HEK293T (cell line): ENCODE results near the gene MYO5C.

ENCODE experiments used
- CTCF ChIA-PET: fragments of 350-600 bp; formaldehyde crosslinking; extraction: SDS; loops from one replicate; lab custom pipeline; 2021; ENCODE audit warnings: antibody characterized with exemption, inconsistent platforms; lab: Yijun Ruan, JAX
- POLR2A ChIA-PET: fragments of 350-600 bp; formaldehyde crosslinking; extraction: SDS; loops from one replicate; lab custom pipeline; 2020; ENCODE audit warnings: antibody characterized with exemption, inconsistent platforms; lab: Yijun Ruan, JAX
- DNase-seq: peaks from one replicate; pipeline ENCODE4 v3.0.0; 2012; ENCODE audit warnings: mixed read lengths; ENCODE audit errors: extremely low spot score
- ARNT ChIP-seq: fragments of 450-650 bp; IDR thresholded peaks from 2 replicates; pipeline ENCODE4 v1.6.1; 2017; ENCODE audit warnings: mild to moderate bottlenecking
- BHLHE40 ChIP-seq: fragments of 450-650 bp; IDR thresholded peaks from 2 replicates; pipeline ENCODE4 v1.6.1; 2016; ENCODE audit warnings: mild to moderate bottlenecking, moderate library complexity, borderline replicate concordance
- CTBP1 ChIP-seq: fragments of 450-650 bp; IDR thresholded peaks from 2 replicates; pipeline ENCODE4 v1.6.1; 2016; ENCODE audit warnings: borderline replicate concordance
- ELF4 ChIP-seq: fragments of 450-650 bp; IDR thresholded peaks from 2 replicates; pipeline ENCODE4 v1.6.1; 2017; ENCODE audit warnings: antibody characterized with exemption
- FOXA1 ChIP-seq: fragments of 450-650 bp; IDR thresholded peaks from 2 replicates; pipeline ENCODE4 v1.6.1; 2016; ENCODE audit warnings: mild to moderate bottlenecking
- FOXK2 ChIP-seq: fragments of 450-650 bp; IDR thresholded peaks from 2 replicates; pipeline ENCODE4 v1.6.1; 2016; ENCODE audit warnings: mild to moderate bottlenecking
- FOXM1 ChIP-seq: fragments of 450-650 bp; IDR thresholded peaks from 2 replicates; pipeline ENCODE4 v1.6.1; 2017; ENCODE audit warnings: mild to moderate bottlenecking, borderline replicate concordance
- HDGF ChIP-seq: fragments of 450-650 bp; IDR thresholded peaks from 2 replicates; pipeline ENCODE4 v1.6.1; 2017; ENCODE audit warnings: antibody characterized with exemption, borderline replicate concordance
- L3MBTL2 ChIP-seq: fragments of 450-650 bp; conservative IDR thresholded peaks from 2 replicates; pipeline ENCODE4 v1.6.1; 2016; ENCODE audit warnings: mild to moderate bottlenecking
- LEF1 ChIP-seq: fragments of 450-650 bp; IDR thresholded peaks from 2 replicates; pipeline ENCODE4 v1.6.1; 2017; ENCODE audit warnings: mild to moderate bottlenecking, borderline replicate concordance
- NFRKB ChIP-seq: fragments of 450-650 bp; IDR thresholded peaks from 2 replicates; pipeline ENCODE4 v1.6.1; 2016; ENCODE audit warnings: mild to moderate bottlenecking, moderate library complexity
- SP1 ChIP-seq: fragments of 450-650 bp; IDR thresholded peaks from 2 replicates; pipeline ENCODE4 v1.6.1; 2017
- SUZ12 ChIP-seq: fragments of 450-650 bp; IDR thresholded peaks from 2 replicates; pipeline ENCODE4 v1.6.1; 2016; ENCODE audit warnings: mild to moderate bottlenecking
- TARDBP ChIP-seq: fragments of 450-650 bp; IDR thresholded peaks from 2 replicates; pipeline ENCODE4 v1.6.1; 2016
- ZNF384 ChIP-seq: fragments of 450-650 bp; IDR thresholded peaks from 2 replicates; pipeline ENCODE4 v1.6.1; 2016
- TF ChIP-seq, protein P1 (sequence below): fragments of 450-650 bp; IDR thresholded peaks from 2 replicates; pipeline ENCODE4 v1.6.1; 2016

MYO5C gene

DNA sequence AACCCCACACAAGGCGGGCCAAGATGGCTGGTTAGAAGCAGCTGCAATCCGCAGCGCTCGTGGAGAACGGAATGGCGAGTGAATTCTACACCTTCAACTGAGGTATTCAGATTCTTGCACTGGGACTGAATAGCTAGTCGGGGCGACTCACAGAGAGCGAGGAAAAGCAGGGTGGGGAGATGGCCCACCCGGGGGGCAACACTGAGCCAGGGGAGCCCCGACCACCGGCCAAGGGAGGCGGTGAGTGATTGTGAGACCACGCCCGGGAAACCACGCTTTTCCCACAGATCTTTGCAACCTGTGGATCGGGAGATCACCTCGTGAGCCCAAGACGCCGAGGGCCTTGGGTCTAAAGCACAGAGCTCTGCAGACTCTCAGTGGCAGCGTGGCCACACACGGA, 132.7 kb downstream of the MYO5C start:
- no peak for DNase-seq
- CTCF ChIA-PET = no interaction called here
- POLR2A ChIA-PET = no interaction called here
- TF ChIP-seq FOXM1 = no peak
- TF ChIP-seq LEF1 = no peak
- TF ChIP-seq FOXA1 = no peak
- no peak for TF ChIP-seq FOXK2
- no peak for TF ChIP-seq HDGF
- TF ChIP-seq ARNT = no peak
- TF ChIP-seq ELF4 = no peak
- TF ChIP-seq CTBP1 = no peak
- TF ChIP-seq, protein P1, sequence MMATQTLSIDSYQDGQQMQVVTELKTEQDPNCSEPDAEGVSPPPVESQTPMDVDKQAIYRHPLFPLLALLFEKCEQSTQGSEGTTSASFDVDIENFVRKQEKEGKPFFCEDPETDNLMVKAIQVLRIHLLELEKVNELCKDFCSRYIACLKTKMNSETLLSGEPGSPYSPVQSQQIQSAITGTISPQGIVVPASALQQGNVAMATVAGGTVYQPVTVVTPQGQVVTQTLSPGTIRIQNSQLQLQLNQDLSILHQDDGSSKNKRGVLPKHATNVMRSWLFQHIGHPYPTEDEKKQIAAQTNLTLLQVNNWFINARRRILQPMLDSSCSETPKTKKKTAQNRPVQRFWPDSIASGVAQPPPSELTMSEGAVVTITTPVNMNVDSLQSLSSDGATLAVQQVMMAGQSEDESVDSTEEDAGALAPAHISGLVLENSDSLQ = no peak
- no peak for TF ChIP-seq SUZ12
- no peak for TF ChIP-seq BHLHE40
- TF ChIP-seq NFRKB = no peak
- no peak for TF ChIP-seq SP1

DNA sequence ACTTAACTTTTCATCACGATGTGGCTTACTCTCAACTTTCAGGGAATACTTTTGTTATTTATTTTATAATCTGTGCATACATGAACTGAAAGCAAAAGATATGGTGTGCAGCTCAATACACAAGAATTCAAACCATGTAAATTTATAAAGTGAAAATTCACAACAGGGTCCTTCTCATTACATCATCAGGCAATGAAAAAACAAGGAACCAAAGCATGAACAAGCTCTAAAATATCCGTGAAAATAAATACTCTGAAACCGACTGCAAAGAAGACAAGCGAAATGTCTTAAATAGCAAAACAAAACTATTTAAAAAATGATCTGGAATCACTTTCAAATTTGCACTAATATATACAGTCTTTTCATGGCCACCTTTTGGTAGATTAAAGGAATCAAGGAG, 133.3 kb downstream of the MYO5C start:
- ChIA-PET CTCF (no interaction called here), POLR2A (no interaction called here)
- DNase-seq = no peak
- TF ChIP-seq SP1 (no peak), FOXA1 (no peak), NFRKB (no peak), BHLHE40 (no peak), SUZ12 (no peak), TARDBP (no peak), L3MBTL2 (no peak), HDGF (no peak), CTBP1 (no peak)
- TF ChIP-seq, protein P1 = no peak

DNA sequence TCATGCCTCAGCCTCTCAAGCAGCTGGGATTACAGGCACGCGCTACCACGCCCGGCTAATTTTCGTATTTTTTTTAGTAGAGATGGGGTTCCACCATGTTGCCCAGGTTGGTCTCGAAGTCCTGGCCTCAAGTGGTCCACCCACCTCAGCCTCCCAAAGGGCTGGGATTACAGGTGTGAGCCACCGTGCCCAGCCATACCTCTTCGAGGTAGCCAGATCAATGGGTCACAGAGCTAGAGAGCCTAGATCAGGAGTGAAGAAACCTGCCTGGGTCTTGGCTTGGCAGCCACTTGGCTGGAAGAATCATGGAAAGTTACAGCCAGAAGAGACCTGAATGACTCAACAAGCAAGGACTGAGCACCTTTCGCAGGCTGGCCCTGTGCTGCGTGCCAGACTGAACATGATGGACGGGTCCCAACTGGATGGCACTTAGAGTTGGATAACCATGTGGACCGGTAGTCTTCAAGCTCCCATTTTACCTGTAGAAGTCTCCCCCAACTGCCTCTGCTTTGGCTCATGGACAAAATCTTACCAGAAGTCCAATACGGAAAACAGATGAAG, 134.1 kb downstream of the MYO5C start:
- ChIA-PET CTCF (no interaction called here), POLR2A (no interaction called here)
- DNase-seq = no peak
- TF ChIP-seq NFRKB = no peak
- no peak for TF ChIP-seq FOXA1
- TF ChIP-seq CTBP1 = no peak
- no peak for TF ChIP-seq SUZ12
- no peak for TF ChIP-seq LEF1
- TF ChIP-seq BHLHE40 = no peak
- no peak for TF ChIP-seq ELF4
- no peak for TF ChIP-seq SP1

DNA sequence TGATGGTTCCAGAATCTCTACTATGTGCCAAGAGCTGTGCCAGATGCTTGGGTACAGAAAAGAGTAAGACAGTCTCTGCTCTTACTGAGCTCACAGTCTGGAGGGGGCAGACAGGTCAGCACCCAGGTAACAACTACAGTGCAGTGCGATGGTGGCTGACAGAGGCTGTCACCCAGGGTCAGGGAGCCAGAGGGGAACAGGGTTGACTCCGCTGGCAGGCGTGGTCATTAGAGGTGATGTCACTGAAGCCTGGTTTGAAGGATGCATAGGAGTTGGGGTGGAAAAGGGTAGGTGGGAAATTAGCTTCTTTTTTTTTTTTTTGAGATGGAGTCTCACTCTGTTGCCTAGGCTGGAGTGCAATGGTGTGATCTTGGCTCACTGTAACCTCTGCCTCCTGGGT, 136.0 kb downstream of the MYO5C start:
- ChIA-PET CTCF (no interaction called here), POLR2A (no interaction called here)
- DNase-seq = no peak
- TF ChIP-seq LEF1 (no peak), NFRKB (no peak), CTBP1 (no peak), FOXK2 (no peak), BHLHE40 (no peak), FOXA1 (no peak), ELF4 (no peak), L3MBTL2 (no peak), HDGF (no peak), FOXM1 (no peak), ARNT (no peak), SP1 (no peak), ZNF384 (no peak), TARDBP (no peak), SUZ12 (no peak)
- TF ChIP-seq, protein P1 = no peak

DNA sequence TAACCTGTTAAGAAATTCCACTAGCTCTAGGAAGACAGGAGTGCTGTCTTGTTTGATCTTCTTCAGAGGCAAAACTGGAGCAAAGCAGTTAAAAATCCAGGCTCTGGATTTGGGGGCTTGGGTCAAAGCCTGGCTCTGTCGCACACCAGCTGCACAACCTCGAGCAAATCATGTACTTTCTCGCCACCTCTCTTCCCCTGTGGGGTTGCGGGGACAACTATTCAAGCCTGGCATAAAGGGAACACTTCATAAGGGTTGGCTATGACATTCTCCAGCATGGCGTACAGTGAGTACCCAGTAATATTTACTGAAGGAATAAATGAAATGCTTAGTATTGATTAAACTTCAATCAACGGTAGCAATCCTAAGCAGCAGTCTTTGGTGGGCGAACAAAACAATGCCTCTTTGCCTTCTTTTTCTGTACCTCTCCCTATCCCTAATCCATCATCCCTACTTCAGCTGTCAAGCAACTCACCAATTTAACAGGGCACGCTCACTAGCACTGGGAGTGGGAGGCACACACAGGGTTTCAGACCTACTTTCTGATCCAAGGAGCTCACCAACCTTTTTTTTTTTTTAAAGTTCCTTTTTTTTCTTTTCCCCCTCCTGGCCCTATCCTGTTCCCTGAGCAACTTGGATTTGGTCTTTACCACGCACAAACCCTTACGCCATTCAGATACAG, 137.4 kb downstream of the MYO5C start:
- CTCF ChIA-PET = interaction anchor here (0.6 kb wide), 2 partner anchors 50 to 81 kb away, joined by 3 read pairs; no protein-coding TSS in a partner anchor
- no peak for DNase-seq
- POLR2A ChIA-PET = interaction anchor here (1.1 kb wide), 1 partner anchor 21 kb away, joined by 3 read pairs; no protein-coding TSS in a partner anchor
- TF ChIP-seq L3MBTL2 = no peak
- TF ChIP-seq HDGF = no peak
- no peak for TF ChIP-seq LEF1

DNA sequence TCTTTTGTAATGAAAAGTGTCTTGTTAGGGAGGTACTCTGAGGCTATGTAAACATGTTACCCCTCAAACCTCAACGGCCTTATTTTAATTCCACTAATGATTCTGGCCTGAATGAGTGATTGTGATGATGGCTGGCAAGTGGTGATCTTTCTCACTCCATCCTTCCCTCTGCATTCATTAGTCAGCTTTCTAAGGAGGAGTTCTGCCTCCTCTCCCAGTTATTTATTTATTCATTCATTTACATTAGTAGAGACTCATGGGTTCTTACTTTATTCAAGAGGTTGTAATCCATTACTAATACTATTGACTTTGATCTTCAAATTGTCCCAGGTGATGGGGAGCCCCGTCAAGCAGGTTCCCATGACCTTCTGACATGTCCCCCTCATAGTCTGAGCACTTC, 139.7 kb downstream of the MYO5C start:
- ChIA-PET CTCF (no interaction called here), POLR2A (no interaction called here)
- TF ChIP-seq CTBP1 = no peak
- no peak for TF ChIP-seq HDGF
- TF ChIP-seq ARNT = no peak
- TF ChIP-seq NFRKB = no peak
- DNase-seq = no peak
